A673 (cell line): ENCODE results near the gene ATP10A. TPM values are rescaled to one million over a fixed set of nuclear protein-coding genes. Genes with fewer than 3 reads are reported as not detected.

ENCODE experiments used
- BruUV-seq: library from RNA; stranded (reverse); fragments of 400-500 nt; replicated peaks from 2 replicates; lab custom pipeline; 2021; lab: Mats Ljungman, UMichigan
- CTCF ChIA-PET: fragments of 300-600 bp; sonication (Branson Sonifier 250); formaldehyde crosslinking; loops from one replicate; lab custom pipeline; 2022; ENCODE audit warnings: antibody characterized with exemption; lab: Charles Lee
- POLR2A ChIA-PET: fragments of 300-600 bp; sonication (Branson Sonifier 250); formaldehyde crosslinking; loops from one replicate; lab custom pipeline; 2022; ENCODE audit warnings: antibody characterized with exemption; ENCODE audit not compliant: low non-redundant PET; lab: Charles Lee
- DNase-seq: peaks from one replicate; pipeline ENCODE4 v3.0.0-alpha.2; 2015; ENCODE audit warnings: low spot score
- H3K27ac ChIP-seq: fragments of 200-600 bp; sonication (generic); 2 replicates; pipeline ENCODE4 v1.5.1; 2016; ENCODE audit warnings: mixed run types, low read depth, mild to moderate bottlenecking, mixed read lengths, antibody characterized with exemption, low read length; ENCODE audit not compliant: poor library complexity, severe bottlenecking
- H3K27me3 ChIP-seq: fragments of 200-600 bp; sonication (generic); replicated peaks from 2 replicates; pipeline ENCODE4 v1.6.1; 2017; ENCODE audit warnings: mixed run types, low read depth, mild to moderate bottlenecking, mixed read lengths, antibody characterized with exemption, low read length; ENCODE audit not compliant: insufficient read depth, poor library complexity
- H3K36me3 ChIP-seq: fragments of 200-600 bp; sonication (generic); 2 replicates; pipeline ENCODE4 v1.6.1; 2016; ENCODE audit warnings: mixed run types, mild to moderate bottlenecking, mixed read lengths, antibody characterized with exemption, low read length; ENCODE audit not compliant: insufficient read depth, poor library complexity, severe bottlenecking
- H3K4me1 ChIP-seq: fragments of 200-600 bp; sonication (generic); 2 replicates; pipeline ENCODE4 v1.6.1; 2017; ENCODE audit warnings: mixed run types, mild to moderate bottlenecking, mixed read lengths, antibody characterized with exemption, low read length; ENCODE audit not compliant: insufficient read depth, poor library complexity, severe bottlenecking
- H3K4me3 ChIP-seq: fragments of 200-600 bp; sonication (generic); 2 replicates; pipeline ENCODE4 v1.5.1; 2016; ENCODE audit warnings: low read depth, mixed run types, mild to moderate bottlenecking, mixed read lengths, low read length; ENCODE audit not compliant: poor library complexity, severe bottlenecking
- H3K9me3 ChIP-seq: fragments of 200-600 bp; sonication (generic); 2 replicates; pipeline ENCODE4 v1.6.1; 2016; ENCODE audit warnings: mixed run types, low read depth, mild to moderate bottlenecking, mixed read lengths, antibody characterized with exemption, low read length; ENCODE audit not compliant: poor library complexity, severe bottlenecking
- CTCF ChIP-seq: fragments of 300-800, 200-600 bp; sonication (generic); conservative IDR thresholded peaks from 2 replicates; pipeline ENCODE4 v1.5.1; 2017; ENCODE audit warnings: low read depth, mild to moderate bottlenecking, antibody characterized with exemption, low read length, moderate library complexity, mixed read lengths
- EZH2 ChIP-seq: fragments of 200-600 bp; sonication (generic); IDR thresholded peaks from 2 replicates; pipeline ENCODE4 v1.6.1; 2017; ENCODE audit warnings: borderline replicate concordance, low read depth, mild to moderate bottlenecking, mixed read lengths, antibody characterized with exemption, low read length; ENCODE audit not compliant: poor library complexity, severe bottlenecking
- intact Hi-C: fragments of 100-400 bp; cut with micrococcal nuclease; formaldehyde crosslinking; loops from one replicate; pipeline ENCODE4 v1.10.0; 2022; ENCODE audit not compliant: unreplicated experiment
- total RNA-seq: library from RNA; stranded (reverse); gene quantifications from 2 replicates; pipeline ENCODE4 v1.2.3, GENCODE V29; 2021

ATP10A gene
- total RNA-seq, 1 experiment from 2014 or later = not detected

DNA sequence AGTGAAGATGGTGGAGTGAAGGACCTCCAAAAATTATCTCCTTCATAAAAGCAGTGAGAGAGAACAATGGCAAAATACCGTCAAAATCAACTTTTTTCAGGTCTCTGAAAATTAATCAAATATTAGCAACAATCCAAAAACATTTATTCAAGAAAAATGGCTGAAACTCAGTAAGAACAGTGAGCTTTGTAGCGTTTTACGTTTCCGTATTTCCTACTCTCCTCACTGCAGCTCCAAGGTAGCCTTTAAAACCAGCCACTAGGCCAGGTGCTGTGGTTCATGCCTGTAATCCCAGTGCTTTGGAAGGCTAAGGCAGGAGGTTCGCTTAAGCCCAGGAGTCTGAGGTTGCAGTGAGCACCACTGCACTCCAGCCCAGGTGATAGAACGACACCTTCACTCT lies 38.5 kb downstream of the ATP10A start:
- intact Hi-C loops = no loop called here
- ChIA-PET POLR2A (no interaction called here), CTCF (no interaction called here)
- Histone ChIP-seq H3K27ac (no peak overlapping the region), H3K4me1 (no peaks in the 10 kb centered on the region), H3K4me3 (no peak overlapping the region), H3K9me3 (peaks cover 48% of the 10 kb centered on the region), H3K27me3 (no peaks in the 10 kb centered on the region), H3K36me3 (no peaks in the 10 kb centered on the region)
- DNase-seq = no peak
- BruUV-seq = no TSS peak
- TF ChIP-seq EZH2 (no peak), CTCF (no peak)

DNA sequence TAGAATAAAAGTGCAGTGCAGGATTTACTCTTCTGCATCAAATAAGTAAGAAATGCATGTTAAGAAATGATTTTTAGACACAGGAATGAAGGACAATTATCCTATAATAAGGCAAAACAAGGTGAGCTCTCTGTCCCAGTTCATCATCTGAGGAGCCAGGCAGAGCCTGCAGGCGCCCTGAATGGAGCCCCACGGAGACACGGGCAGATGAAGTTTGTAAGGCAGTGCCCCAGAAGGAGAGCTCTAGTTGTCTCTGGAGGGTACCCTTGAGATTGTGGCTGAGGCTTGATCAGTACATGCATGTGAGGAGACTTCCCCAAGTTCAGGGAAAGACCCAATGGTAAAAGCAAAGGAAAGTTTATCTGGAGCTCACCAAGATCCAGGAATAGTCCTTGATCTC lies 50.3 kb downstream of the ATP10A start:
- no peak for DNase-seq
- CTCF ChIA-PET = no interaction called here
- H3K27me3 ChIP-seq = no peaks in the 10 kb centered on the region
- TF ChIP-seq CTCF (no peak), EZH2 (no peak)
- H3K27ac ChIP-seq = no peak overlapping the region
- BruUV-seq = no TSS peak
- no peaks in the 10 kb centered on the region for H3K36me3 ChIP-seq
- no peaks in the 10 kb centered on the region for H3K4me1 ChIP-seq
- POLR2A ChIA-PET = no interaction called here
- H3K9me3 ChIP-seq = peaks cover 20% of the 10 kb centered on the region
- no peak overlapping the region for H3K4me3 ChIP-seq
- intact Hi-C loops = no loop called here

DNA sequence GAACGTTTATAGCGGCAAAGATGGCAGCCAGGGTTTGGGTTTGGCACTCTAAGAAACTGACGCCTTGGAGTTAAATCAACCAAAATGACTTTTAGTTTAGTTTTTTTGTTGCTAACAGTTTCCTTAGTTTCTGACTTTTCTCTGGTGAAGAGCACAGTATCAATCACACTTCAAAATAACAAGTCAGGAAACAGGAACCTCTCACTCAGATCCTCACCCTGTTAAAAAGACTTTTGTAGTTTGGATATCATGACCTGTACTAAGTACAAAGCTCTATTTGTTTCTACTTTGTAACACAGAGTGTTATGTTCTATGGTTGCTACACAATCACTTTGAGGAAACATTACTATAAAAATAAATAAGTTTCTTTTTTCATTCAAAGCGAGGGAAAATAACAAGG lies 51.1 kb downstream of the ATP10A start:
- Histone ChIP-seq H3K9me3 (peaks cover 20% of the 10 kb centered on the region), H3K27me3 (no peaks in the 10 kb centered on the region), H3K27ac (no peak overlapping the region), H3K36me3 (no peaks in the 10 kb centered on the region), H3K4me1 (no peaks in the 10 kb centered on the region), H3K4me3 (no peak overlapping the region)
- ChIA-PET CTCF (no interaction called here), POLR2A (no interaction called here)
- no peak for DNase-seq
- no TSS peak for BruUV-seq
- no peak for TF ChIP-seq CTCF
- no peak for TF ChIP-seq EZH2
- intact Hi-C loops = no loop called here
